ENCODE measurements around the gene TRAPPC14. TPM values are rescaled to one million over a fixed set of nuclear protein-coding genes. Genes with fewer than 3 reads are reported as not detected.

Gene TRAPPC14
- total RNA-seq, 1 donor from 2014 or later: 20.3 TPM

- H3K9me3 Mint-ChIP-seq (ENCODE audit: unreplicated experiment): no peaks in the 10 kb centered on the region
- H3K4me3 Mint-ChIP-seq (ENCODE audit: unreplicated experiment): peak overlapping the region; percentile 96
- no peak for TF ChIP-seq CTCF (IDR thresholded peaks at IDR 0.05)
- DNase-seq (ENCODE audit: extremely low spot score, unreplicated experiment): no peak
- peaks cover 18% of the 10 kb centered on the region for H3K4me1 Mint-ChIP-seq (ENCODE audit: unreplicated experiment)
- H3K36me3 Mint-ChIP-seq (ENCODE audit: unreplicated experiment): peaks cover 5% of the 10 kb centered on the region
- no peaks in the 10 kb centered on the region for H3K27me3 Mint-ChIP-seq (ENCODE audit: unreplicated experiment)
- H3K27ac Mint-ChIP-seq (ENCODE audit: unreplicated experiment): peak overlapping the region; percentile 98
Measured at GRCh38 chr7:100118388-100119071, 40.0 kb downstream of the TRAPPC14 start.

- DNase-seq (ENCODE audit: extremely low spot score, unreplicated experiment): no peak
- no peak overlapping the region for H3K4me3 Mint-ChIP-seq (ENCODE audit: unreplicated experiment)
- peaks cover 9% of the 10 kb centered on the region for H3K36me3 Mint-ChIP-seq (ENCODE audit: unreplicated experiment)
- H3K4me1 Mint-ChIP-seq (ENCODE audit: unreplicated experiment): peaks cover 10% of the 10 kb centered on the region
- TF ChIP-seq CTCF (IDR thresholded peaks at IDR 0.05): no peak
- H3K9me3 Mint-ChIP-seq (ENCODE audit: unreplicated experiment): no peaks in the 10 kb centered on the region
- H3K27ac Mint-ChIP-seq (ENCODE audit: unreplicated experiment): no peak overlapping the region
- H3K27me3 Mint-ChIP-seq (ENCODE audit: unreplicated experiment): no peaks in the 10 kb centered on the region
Measured at GRCh38 chr7:100115026-100115425, 43.5 kb downstream of the TRAPPC14 start.

DNA sequence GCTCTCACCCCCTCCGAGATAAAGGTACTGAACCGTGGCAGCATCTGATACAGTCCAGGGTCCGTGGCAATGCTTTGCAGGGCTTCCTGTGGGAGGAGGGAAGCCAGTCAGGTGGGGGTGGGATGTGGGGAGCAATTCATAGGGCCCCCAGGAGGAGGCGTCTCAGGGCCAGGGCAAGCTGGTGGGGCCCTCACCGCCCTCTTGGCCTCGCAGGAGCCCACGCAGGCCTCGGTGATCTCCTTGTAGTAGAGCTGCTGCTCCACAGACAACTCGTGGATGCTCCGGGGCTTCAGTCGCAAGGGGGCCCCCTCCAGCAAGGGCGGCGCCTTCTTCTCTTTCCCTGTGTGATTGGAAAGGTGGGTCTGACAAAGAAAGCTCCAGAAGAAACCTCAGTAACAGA, 46.6 kb downstream of the TRAPPC14 start:
- Mint-ChIP-seq H3K9me3 (ENCODE audit: unreplicated experiment) (no peaks in the 10 kb centered on the region), H3K36me3 (ENCODE audit: unreplicated experiment) (peaks cover 17% of the 10 kb centered on the region), H3K4me1 (ENCODE audit: unreplicated experiment) (no peaks in the 10 kb centered on the region), H3K27ac (ENCODE audit: unreplicated experiment) (no peak overlapping the region), H3K27me3 (ENCODE audit: unreplicated experiment) (no peaks in the 10 kb centered on the region), H3K4me3 (ENCODE audit: unreplicated experiment) (no peak overlapping the region)
- DNase-seq (ENCODE audit: extremely low spot score, unreplicated experiment): no peak
- TF ChIP-seq CTCF (IDR thresholded peaks at IDR 0.05): no peak

DNA sequence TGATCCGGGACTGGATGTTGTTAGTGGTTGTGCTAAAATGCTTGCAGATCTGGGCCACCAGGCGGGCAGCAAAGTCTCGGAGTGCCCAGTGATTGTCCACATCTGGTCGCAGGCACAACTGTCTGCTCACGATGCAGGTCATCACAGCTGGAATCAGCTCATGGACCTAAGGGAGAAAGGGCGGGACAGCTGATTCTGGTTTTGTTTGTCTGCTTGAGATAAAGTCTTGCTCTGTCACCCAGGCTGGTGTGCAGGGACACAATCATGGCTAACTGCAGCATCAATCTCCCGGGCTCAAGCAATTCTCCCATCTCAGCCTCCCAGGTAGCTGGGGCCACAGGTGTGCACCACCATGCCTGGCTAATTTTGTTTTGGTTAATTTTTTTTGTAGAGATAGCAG, 47.4 kb downstream of the TRAPPC14 start:
- H3K4me1 Mint-ChIP-seq (ENCODE audit: unreplicated experiment): no peaks in the 10 kb centered on the region
- H3K4me3 Mint-ChIP-seq (ENCODE audit: unreplicated experiment): no peak overlapping the region
- peaks cover 21% of the 10 kb centered on the region for H3K36me3 Mint-ChIP-seq (ENCODE audit: unreplicated experiment)
- H3K9me3 Mint-ChIP-seq (ENCODE audit: unreplicated experiment): no peaks in the 10 kb centered on the region
- no peak for TF ChIP-seq CTCF (IDR thresholded peaks at IDR 0.05)
- H3K27me3 Mint-ChIP-seq (ENCODE audit: unreplicated experiment): no peaks in the 10 kb centered on the region
- no peak overlapping the region for H3K27ac Mint-ChIP-seq (ENCODE audit: unreplicated experiment)
- DNase-seq (ENCODE audit: extremely low spot score, unreplicated experiment): no peak

- Mint-ChIP-seq H3K27me3 (ENCODE audit: unreplicated experiment) (no peaks in the 10 kb centered on the region), H3K27ac (ENCODE audit: unreplicated experiment) (no peak overlapping the region), H3K4me1 (ENCODE audit: unreplicated experiment) (no peaks in the 10 kb centered on the region), H3K4me3 (ENCODE audit: unreplicated experiment) (no peak overlapping the region), H3K9me3 (ENCODE audit: unreplicated experiment) (no peaks in the 10 kb centered on the region), H3K36me3 (ENCODE audit: unreplicated experiment) (peaks cover 23% of the 10 kb centered on the region)
- DNase-seq (ENCODE audit: extremely low spot score, unreplicated experiment): no peak
- peak; percentile 7 for TF ChIP-seq CTCF (IDR thresholded peaks at IDR 0.05)
Measured at GRCh38 chr7:100109521-100110163, 48.9 kb downstream of the TRAPPC14 start.
